Epithelial cell of esophagus (primary cell): ENCODE data around the gene C17orf107.
"Not testable (repeated sequence)": the region's sequence is repeated elsewhere in the genome, so short reads cannot be mapped to it uniquely, and the experiment has no call there.

Source experiments
- DNase-seq: peaks from one replicate; pipeline ENCODE4 v3.0.0; 2010; ENCODE audit warnings: low read depth
- H3K4me3 ChIP-seq: 2 replicates; pipeline ENCODE4 v1.5.1; 2011; ENCODE audit warnings: mild to moderate bottlenecking, low read length, control low read depth
- TF ChIP-seq, protein P1 (sequence below): IDR thresholded peaks from 2 replicates; pipeline ENCODE4 v1.5.1; 2011; ENCODE audit warnings: low read depth, mild to moderate bottlenecking, low read length, control low read depth, inconsistent platforms; ENCODE audit not compliant: insufficient read depth; ENCODE audit errors: missing control alignments

C17orf107 gene

DNA sequence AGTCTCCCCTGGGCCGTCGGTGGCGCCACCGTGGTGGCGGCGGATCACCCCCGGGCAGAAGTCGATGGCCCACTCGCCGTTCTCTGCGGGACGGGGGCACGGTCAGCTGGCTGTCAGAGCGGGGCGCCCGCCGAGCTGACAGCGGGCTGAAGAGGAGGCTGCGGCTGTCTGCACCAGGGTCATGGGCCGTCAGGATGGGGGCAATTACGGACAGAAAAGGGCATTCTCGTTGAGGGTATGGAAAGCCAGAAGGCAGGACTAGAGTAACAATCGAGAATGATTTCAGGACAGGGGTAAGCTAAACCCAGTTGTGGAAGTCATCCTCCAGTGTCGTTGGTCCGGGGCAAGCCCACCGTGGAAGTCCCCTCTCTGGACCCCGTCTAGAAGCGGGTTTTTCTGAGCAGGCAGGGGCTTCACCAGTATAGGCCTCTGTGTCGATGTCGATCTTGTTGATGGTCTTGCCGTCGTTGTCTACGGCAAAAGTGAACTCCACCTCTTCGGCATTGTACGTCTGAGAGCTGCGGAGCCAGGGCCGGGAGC is 1.8 kb downstream of the C17orf107 start:
- TF ChIP-seq, protein P1, sequence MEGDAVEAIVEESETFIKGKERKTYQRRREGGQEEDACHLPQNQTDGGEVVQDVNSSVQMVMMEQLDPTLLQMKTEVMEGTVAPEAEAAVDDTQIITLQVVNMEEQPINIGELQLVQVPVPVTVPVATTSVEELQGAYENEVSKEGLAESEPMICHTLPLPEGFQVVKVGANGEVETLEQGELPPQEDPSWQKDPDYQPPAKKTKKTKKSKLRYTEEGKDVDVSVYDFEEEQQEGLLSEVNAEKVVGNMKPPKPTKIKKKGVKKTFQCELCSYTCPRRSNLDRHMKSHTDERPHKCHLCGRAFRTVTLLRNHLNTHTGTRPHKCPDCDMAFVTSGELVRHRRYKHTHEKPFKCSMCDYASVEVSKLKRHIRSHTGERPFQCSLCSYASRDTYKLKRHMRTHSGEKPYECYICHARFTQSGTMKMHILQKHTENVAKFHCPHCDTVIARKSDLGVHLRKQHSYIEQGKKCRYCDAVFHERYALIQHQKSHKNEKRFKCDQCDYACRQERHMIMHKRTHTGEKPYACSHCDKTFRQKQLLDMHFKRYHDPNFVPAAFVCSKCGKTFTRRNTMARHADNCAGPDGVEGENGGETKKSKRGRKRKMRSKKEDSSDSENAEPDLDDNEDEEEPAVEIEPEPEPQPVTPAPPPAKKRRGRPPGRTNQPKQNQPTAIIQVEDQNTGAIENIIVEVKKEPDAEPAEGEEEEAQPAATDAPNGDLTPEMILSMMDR: no peak
- no peak for DNase-seq
- H3K4me3 ChIP-seq: no peak overlapping the region

DNA sequence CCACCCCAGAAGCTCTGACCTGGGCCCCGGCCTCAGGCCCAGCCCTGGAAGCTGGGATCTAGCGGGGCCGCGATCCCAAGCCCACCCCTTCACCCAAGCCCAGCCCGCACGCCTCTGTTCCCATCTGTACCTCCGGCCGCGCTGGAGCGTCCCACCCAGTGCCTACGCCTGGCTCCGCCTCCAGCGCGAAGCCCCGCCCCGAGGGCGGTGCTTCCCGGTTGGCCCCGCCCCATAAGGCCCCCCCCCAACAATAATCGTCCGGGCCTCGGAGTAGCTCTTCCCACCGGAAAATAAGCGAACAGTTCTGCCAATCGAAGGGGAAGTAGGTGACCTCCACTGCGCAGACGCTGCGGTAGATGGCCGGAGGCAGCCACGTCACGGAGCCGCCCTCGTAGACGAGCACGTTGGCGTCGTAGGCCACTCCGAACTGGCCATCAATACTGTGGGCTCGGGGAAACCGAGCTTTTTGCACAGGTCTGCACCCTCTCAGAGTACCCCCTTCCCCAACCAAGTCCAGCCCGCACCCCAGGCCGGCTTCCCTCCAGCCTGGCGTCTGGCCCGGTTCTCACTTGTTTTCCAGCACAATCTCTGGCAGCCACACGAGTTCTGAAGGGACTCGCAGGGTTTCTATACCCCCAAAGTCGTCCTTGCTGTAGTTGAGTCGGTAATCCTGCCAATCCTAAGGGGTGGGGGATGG is 2.5 kb downstream of the C17orf107 start:
- TF ChIP-seq, protein P1: no peak
- DNase-seq: no peak
- H3K4me3 ChIP-seq: no peak overlapping the region

DNA sequence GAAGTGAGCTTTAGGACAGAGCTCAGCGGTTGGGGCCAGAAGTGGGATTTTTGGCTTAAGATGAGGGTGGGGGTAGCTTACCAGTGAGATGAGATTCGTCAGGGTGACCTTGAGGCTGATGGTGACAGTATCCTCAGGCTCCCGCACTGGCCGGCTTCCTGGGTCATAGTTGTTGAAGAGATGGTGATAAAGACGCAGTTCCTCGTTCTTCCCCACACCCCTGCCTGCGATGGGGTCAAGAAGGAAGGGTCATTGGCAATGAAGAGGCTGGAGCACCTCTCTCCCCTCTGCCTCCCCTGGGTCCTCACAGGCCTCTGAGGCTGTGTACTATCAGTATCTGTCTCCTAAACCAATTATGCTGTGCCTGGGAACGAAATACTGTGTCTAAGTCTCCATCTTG is 3.2 kb downstream of the C17orf107 start:
- TF ChIP-seq, protein P1: no peak
- DNase-seq: no peak
- no peak overlapping the region for H3K4me3 ChIP-seq

DNA sequence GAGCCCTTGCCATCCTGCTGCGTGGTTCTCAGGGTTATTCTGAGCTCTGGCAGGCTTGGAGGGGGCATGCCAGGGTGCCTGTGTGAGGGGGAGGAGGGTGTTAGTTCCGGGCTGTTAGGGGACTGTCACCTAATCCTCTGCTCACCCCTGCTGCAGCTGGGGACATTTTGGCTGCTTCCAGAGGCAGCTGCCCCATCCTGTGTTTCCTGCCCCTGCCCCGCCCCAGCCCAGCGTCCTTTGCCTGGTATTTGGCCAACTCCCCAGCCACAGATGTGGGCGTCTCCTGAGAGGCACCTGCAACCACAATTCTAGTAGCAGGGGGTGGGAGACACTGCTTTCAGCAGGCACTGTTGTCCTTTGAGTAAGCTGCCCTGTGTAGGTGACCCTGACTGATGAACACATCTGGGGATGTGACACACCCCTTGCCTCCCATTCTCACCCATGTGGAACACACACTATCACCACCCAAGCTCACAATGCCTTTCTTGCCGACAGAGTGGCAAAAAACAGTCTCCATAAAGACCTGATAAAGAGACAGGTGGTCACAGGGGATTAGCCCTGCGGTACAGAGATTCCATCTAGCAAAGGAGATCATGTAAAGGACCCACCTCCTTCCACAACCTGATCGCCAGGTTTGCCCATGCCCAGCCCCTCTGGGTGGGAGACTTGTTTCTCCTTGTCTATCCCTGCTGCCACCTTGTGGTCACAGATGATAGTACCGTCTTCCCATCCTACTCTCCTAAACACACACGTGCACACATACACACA is 3.9 kb downstream of the C17orf107 start, which contains the start of gene CHRNE:
TSS of gene CHRNE (minus strand) at position 48 of the 768 bp plus-strand sequence. CDS start at position 13, 35 bp downstream.
- DNase-seq: peak; percentile 92
- TF ChIP-seq, protein P1: peak; percentile 83
- H3K4me3 ChIP-seq: no peak within 1 kb of the TSS

DNA sequence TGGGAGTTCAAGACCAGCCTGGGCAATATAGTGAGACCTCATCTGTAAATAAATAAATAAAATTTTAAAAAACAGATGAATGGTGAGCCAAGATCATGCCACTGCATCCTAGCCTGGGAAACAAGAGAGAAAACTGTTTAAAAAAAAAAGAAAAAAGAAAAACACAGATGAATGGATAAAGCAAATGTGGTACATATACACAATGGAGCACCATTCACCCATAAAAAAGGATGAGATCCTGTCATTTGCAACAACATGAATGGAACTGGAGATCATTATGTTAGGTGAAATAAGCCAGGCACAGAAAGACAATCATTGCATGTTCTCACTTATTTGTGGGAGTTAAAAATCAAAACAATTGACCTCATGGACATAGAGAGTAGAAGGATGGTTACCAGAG is 7.3 kb downstream of the C17orf107 start:
- DNase-seq, H3K4me3 ChIP-seq: not testable (repeated sequence)

DNA sequence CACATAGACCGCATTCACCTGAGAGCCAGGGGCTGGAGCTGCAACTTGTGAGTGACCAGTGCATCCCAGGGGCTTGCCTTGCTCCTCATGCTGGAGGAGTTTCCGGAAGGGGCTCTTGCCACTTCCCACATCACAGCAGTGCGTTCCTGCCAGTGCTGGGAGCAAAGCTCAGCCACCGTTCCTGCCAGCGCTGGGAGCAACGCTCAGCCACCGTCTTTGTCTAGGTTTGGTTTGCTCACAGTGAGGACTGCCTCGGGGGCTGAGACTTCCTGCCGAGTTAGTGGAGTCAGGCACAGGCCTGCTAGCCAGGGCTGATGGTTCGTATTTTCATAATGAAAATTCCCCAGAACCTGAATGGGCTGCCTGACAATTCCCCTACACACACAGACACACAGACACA is 9.0 kb downstream of the C17orf107 start:
- no peak overlapping the region for H3K4me3 ChIP-seq
- TF ChIP-seq, protein P1: no peak
- DNase-seq: peak; percentile 94

DNA sequence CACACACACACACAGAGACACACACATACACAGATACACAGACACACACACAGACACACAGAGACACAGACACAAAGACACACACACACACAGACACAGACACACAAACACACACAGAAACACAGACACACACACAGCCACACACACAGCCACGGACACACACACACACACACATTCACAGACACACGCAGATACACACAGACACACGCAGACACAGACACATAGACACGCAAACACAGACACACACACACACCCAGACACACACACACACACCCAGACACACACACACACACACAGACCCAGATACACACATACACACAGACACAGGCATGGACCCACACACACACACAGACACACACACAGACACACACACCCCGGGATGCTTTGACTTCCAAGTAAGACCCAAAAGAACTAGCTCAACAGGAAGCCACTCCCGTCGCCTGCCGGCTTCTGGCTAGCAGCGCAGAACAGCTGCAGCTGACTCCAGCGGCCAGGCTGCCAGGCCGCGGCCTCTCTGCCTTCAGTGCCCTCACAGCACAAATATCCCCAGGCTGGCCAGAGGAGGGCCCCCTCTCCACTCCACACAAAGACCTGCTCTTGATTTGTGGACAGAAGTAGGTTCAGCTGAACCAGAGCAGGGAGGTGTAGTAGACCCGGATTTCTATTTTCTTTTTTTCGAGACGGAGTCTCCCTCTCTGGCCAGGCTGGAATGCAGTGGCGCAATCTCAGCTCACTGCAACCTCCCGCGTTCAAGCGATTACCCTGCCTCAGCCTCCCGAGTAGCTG is 9.6 kb downstream of the C17orf107 start:
- DNase-seq: peak; percentile 95
- no peak overlapping the region for H3K4me3 ChIP-seq
- TF ChIP-seq, protein P1: peak; percentile 67
